HepG2 (cell line): ENCODE data around the gene KIF7.

Experiments used
- CREB1 ChIP-seq, 2 experiments: fragments of 450-650 bp in 1 of 2; IDR thresholded peaks; 2 replicates each; pipeline ENCODE4 v1.6.1; 2016 to 2017; ENCODE audit warnings: control low read depth in 1 of 2, mild to moderate bottlenecking in 1 of 2, missing compliant biosample characterization in 1 of 2, missing genetic modification characterization in 1 of 2
- KAT7 ChIP-seq: IDR thresholded peaks from 2 replicates; pipeline ENCODE4 v1.6.1; 2018; ENCODE audit warnings: borderline replicate concordance, missing compliant biosample characterization
- RFX5 ChIP-seq: IDR thresholded peaks from 2 replicates; pipeline ENCODE4 v1.6.1; 2011; ENCODE audit warnings: low read depth, low read length, improper control_type of control experiment
- TAF1 ChIP-seq: sonication (generic); formaldehyde crosslinking; IDR thresholded peaks from 2 replicates; pipeline ENCODE4 v1.4.0; 2020; ENCODE audit warnings: missing genetic modification reagents
- ZNF124 ChIP-seq: sonication (generic); formaldehyde crosslinking; IDR thresholded peaks from 2 replicates; pipeline ENCODE4 v1.4.0; 2020; ENCODE audit warnings: missing genetic modification reagents
- ZNF451 ChIP-seq: sonication (generic); formaldehyde crosslinking; IDR thresholded peaks from 2 replicates; pipeline ENCODE4 v1.5.0; 2020; ENCODE audit warnings: mild to moderate bottlenecking, missing genetic modification reagents
- ZZZ3 ChIP-seq: sonication (generic); formaldehyde crosslinking; IDR thresholded peaks from 2 replicates; pipeline ENCODE4 v1.4.0; 2020; ENCODE audit warnings: missing genetic modification reagents, mild to moderate bottlenecking, borderline replicate concordance
- TF ChIP-seq, protein P1 (sequence below): sonication (generic); formaldehyde crosslinking; IDR thresholded peaks from 2 replicates; pipeline ENCODE4 v1.5.1; 2020; ENCODE audit warnings: mild to moderate bottlenecking, missing genetic modification reagents, moderate library complexity
- TF ChIP-seq, protein P2 (sequence below): sonication (generic); formaldehyde crosslinking; IDR thresholded peaks from 2 replicates; pipeline ENCODE4 v1.5.0; 2020; ENCODE audit warnings: mild to moderate bottlenecking, missing genetic modification reagents, moderate library complexity
- TF ChIP-seq, protein P3 (sequence below): sonication (generic); formaldehyde crosslinking; IDR thresholded peaks from 2 replicates; pipeline ENCODE4 v1.4.0; 2020; ENCODE audit warnings: missing genetic modification reagents

DNA sequence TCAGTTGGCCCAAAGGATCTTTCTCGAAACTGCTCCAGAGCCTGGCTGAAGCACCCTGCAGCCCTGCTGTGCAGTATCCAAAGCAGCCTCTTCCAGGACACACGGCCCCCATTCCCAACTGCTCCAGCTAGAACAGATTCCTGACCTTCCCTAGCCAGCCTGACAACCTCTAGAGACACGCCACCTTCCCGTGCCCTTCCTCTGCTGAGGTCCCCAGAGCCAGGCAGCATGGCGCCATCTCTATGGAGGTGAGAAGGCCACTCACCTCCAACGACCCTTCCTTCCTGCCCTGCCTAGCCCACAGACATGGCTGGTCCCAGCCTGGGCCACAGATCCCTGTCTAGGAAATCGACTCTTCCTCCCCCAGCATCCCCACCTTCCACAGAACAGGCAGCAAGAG lies 3.1 kb downstream of the KIF7 start:
- no peak for TF ChIP-seq ZZZ3 (CRISPR knock-in tag)
- TF ChIP-seq, protein P1, sequence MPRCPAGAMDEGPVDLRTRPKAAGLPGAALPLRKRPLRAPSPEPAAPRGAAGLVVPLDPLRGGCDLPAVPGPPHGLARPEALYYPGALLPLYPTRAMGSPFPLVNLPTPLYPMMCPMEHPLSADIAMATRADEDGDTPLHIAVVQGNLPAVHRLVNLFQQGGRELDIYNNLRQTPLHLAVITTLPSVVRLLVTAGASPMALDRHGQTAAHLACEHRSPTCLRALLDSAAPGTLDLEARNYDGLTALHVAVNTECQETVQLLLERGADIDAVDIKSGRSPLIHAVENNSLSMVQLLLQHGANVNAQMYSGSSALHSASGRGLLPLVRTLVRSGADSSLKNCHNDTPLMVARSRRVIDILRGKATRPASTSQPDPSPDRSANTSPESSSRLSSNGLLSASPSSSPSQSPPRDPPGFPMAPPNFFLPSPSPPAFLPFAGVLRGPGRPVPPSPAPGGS, result no peak
- no peak for TF ChIP-seq ZNF124 (CRISPR knock-in tag)
- no peak for TF ChIP-seq RFX5
- TF ChIP-seq, protein P2, sequence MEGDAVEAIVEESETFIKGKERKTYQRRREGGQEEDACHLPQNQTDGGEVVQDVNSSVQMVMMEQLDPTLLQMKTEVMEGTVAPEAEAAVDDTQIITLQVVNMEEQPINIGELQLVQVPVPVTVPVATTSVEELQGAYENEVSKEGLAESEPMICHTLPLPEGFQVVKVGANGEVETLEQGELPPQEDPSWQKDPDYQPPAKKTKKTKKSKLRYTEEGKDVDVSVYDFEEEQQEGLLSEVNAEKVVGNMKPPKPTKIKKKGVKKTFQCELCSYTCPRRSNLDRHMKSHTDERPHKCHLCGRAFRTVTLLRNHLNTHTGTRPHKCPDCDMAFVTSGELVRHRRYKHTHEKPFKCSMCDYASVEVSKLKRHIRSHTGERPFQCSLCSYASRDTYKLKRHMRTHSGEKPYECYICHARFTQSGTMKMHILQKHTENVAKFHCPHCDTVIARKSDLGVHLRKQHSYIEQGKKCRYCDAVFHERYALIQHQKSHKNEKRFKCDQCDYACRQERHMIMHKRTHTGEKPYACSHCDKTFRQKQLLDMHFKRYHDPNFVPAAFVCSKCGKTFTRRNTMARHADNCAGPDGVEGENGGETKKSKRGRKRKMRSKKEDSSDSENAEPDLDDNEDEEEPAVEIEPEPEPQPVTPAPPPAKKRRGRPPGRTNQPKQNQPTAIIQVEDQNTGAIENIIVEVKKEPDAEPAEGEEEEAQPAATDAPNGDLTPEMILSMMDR (CRISPR knock-in tag), result no peak
- no peak for TF ChIP-seq ZNF451
- no peak for TF ChIP-seq KAT7 (CRISPR knock-in tag)
- TF ChIP-seq, protein P3, sequence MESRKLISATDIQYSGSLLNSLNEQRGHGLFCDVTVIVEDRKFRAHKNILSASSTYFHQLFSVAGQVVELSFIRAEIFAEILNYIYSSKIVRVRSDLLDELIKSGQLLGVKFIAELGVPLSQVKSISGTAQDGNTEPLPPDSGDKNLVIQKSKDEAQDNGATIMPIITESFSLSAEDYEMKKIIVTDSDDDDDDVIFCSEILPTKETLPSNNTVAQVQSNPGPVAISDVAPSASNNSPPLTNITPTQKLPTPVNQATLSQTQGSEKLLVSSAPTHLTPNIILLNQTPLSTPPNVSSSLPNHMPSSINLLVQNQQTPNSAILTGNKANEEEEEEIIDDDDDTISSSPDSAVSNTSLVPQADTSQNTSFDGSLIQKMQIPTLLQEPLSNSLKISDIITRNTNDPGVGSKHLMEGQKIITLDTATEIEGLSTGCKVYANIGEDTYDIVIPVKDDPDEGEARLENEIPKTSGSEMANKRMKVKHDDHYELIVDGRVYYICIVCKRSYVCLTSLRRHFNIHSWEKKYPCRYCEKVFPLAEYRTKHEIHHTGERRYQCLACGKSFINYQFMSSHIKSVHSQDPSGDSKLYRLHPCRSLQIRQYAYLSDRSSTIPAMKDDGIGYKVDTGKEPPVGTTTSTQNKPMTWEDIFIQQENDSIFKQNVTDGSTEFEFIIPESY (CRISPR knock-in tag), result no peak
- no peak for TF ChIP-seq TAF1
- TF ChIP-seq CREB1 (IDR thresholded peaks at IDR 0.05), result no peak
- no peak for TF ChIP-seq CREB1 (CRISPR knock-in tag; IDR thresholded peaks at IDR 0.05)
